ENCODE results near the gene GRK7.

The GRK7 gene

GRCh38 chr3:141808586-141808985 lies 45.4 kb downstream of the GRK7 start:
- peak; percentile 69 for DNase-seq (ENCODE audit: low read depth)
- no peak overlapping the region for H3K4me3 ChIP-seq (ENCODE audit: low read depth, low read length)
- TF ChIP-seq CTCF (IDR thresholded peaks at IDR 0.05; ENCODE audit: low read depth, low read length): no peak
- TF ChIP-seq, protein P1, sequence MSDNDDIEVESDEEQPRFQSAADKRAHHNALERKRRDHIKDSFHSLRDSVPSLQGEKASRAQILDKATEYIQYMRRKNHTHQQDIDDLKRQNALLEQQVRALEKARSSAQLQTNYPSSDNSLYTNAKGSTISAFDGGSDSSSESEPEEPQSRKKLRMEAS (IDR thresholded peaks at IDR 0.05; ENCODE audit: low read depth, low read length): no peak
- TF ChIP-seq POLR2A (IDR thresholded peaks at IDR 0.05; ENCODE audit: extremely low read depth, insufficient read length): no peak
- TF ChIP-seq MYC (IDR thresholded peaks at IDR 0.05; ENCODE audit: low read depth, low read length): no peak

DNA sequence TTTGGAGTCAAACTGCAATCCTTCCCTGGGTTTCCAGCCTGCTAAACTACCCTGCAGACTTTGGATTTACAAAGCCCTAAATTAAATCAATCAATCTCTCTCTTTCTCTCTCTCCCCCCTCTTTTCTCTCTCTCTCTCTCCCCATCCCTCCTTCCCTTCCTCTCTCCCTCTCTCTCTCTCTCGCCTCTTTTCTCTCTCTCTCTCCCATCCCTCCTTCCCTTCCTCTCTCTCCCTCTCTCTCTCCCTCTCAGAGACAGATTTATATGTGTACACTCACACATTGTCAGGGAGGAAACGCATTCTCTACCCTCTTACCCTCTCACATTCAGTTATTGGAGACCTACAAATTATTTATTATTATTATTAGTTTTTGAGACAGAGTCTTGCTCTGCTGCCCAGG lies 47.0 kb downstream of the GRK7 start:
- DNase-seq (ENCODE audit: low read depth): no peak
- TF ChIP-seq CTCF (IDR thresholded peaks at IDR 0.05; ENCODE audit: low read depth, low read length): no peak
- no peak for TF ChIP-seq POLR2A (IDR thresholded peaks at IDR 0.05; ENCODE audit: extremely low read depth, insufficient read length)
- no peak overlapping the region for H3K4me3 ChIP-seq (ENCODE audit: low read depth, low read length)

- DNase-seq (ENCODE audit: low read depth): no peak
- TF ChIP-seq POLR2A (IDR thresholded peaks at IDR 0.05; ENCODE audit: extremely low read depth, insufficient read length) (no peak), CTCF (IDR thresholded peaks at IDR 0.05; ENCODE audit: low read depth, low read length) (no peak), MYC (IDR thresholded peaks at IDR 0.05; ENCODE audit: low read depth, low read length) (no peak)
- TF ChIP-seq, protein P1 (IDR thresholded peaks at IDR 0.05; ENCODE audit: low read depth, low read length): no peak
- no peak overlapping the region for H3K4me3 ChIP-seq (ENCODE audit: low read depth, low read length)
These were observed 48.1 kb downstream of the GRK7 start for GRCh38 chr3:141811348-141811747.

- no peak for DNase-seq (ENCODE audit: low read depth)
- TF ChIP-seq, protein P1 (IDR thresholded peaks at IDR 0.05; ENCODE audit: low read depth, low read length): no peak
- no peak for TF ChIP-seq MYC (IDR thresholded peaks at IDR 0.05; ENCODE audit: low read depth, low read length)
- TF ChIP-seq POLR2A (IDR thresholded peaks at IDR 0.05; ENCODE audit: extremely low read depth, insufficient read length): no peak
- TF ChIP-seq CTCF (IDR thresholded peaks at IDR 0.05; ENCODE audit: low read depth, low read length): no peak
- H3K4me3 ChIP-seq (ENCODE audit: low read depth, low read length): no peak overlapping the region
These were observed 48.9 kb downstream of the GRK7 start for GRCh38 chr3:141812084-141812483.

DNA sequence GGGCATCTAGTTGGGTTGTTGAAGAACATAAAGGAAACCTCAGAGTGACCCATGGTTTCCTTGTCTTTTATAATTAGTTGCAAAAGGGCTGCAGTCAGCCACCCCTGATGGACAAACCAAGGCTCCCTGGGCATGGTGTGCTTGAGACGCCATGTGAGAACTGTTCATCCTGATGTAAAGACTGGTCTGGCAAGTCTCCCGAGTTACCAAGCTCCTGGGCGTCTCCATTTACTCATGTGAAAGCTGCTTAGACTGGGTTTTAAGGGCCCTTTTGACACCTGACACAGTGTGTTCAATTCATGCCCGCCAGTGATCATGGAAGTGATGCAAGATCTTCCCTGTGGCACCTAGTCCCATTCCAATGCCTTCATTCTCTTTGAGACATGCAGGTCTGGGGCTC lies 49.4 kb downstream of the GRK7 start:
- TF ChIP-seq, protein P1 (IDR thresholded peaks at IDR 0.05; ENCODE audit: low read depth, low read length): no peak
- TF ChIP-seq CTCF (IDR thresholded peaks at IDR 0.05; ENCODE audit: low read depth, low read length): no peak
- no peak for TF ChIP-seq POLR2A (IDR thresholded peaks at IDR 0.05; ENCODE audit: extremely low read depth, insufficient read length)
- no peak for TF ChIP-seq MYC (IDR thresholded peaks at IDR 0.05; ENCODE audit: low read depth, low read length)
- no peak overlapping the region for H3K4me3 ChIP-seq (ENCODE audit: low read depth, low read length)
- DNase-seq (ENCODE audit: low read depth): no peak
